ENCODE results near the gene USHBP1. TPM values are rescaled to one million over a fixed set of nuclear protein-coding genes. Genes with fewer than 3 reads are reported as not detected.

The USHBP1 gene
- total and polyA plus RNA-seq, 2 of the 13 experiments (the other 11 are each of a cell fraction or from before 2014, with no cell fraction given), result 0.15 to 1.5 TPM

GRCh38 chr19:17240062-17240752 is 24.3 kb downstream of the USHBP1 start (continued):
- TF ChIP-seq ZNF646 (CRISPR knock-in tag; IDR thresholded peaks at IDR 0.05) (no peak), PATZ1 (CRISPR knock-in tag; IDR thresholded peaks at IDR 0.05) (peak; percentile 80), RFXAP (CRISPR knock-in tag; IDR thresholded peaks at IDR 0.05; ENCODE audit: borderline replicate concordance) (no peak), ZNF296 (CRISPR knock-in tag; conservative IDR thresholded peaks at IDR 0.05) (no peak), RBAK (CRISPR knock-in tag; IDR thresholded peaks at IDR 0.05) (no peak), ZNF12 (CRISPR knock-in tag; IDR thresholded peaks at IDR 0.05) (no peak), PITX1 (CRISPR knock-in tag; IDR thresholded peaks at IDR 0.05) (peak; percentile 82), TBL1XR1 (IDR thresholded peaks at IDR 0.05; ENCODE audit: borderline replicate concordance, low read length, partially characterized antibody) (no peak), ZNF263 (CRISPR knock-in tag; IDR thresholded peaks at IDR 0.05) (no peak), ZFYVE20 (CRISPR knock-in tag; IDR thresholded peaks at IDR 0.05; ENCODE audit: borderline replicate concordance, low read depth) (no peak), ZNF121 (CRISPR knock-in tag; IDR thresholded peaks at IDR 0.05) (no peak), BORCS8-MEF2B (CRISPR knock-in tag; IDR thresholded peaks at IDR 0.05) (no peak; the same call in 1 of the 2 replicates), FOXA1 (IDR thresholded peaks at IDR 0.05) (no peak), FOXA1 (CRISPR knock-in tag; IDR thresholded peaks at IDR 0.05) (no peak), TIGD3 (CRISPR knock-in tag; IDR thresholded peaks at IDR 0.05; ENCODE audit: borderline replicate concordance) (no peak)
- TF ChIP-seq, protein P1, sequence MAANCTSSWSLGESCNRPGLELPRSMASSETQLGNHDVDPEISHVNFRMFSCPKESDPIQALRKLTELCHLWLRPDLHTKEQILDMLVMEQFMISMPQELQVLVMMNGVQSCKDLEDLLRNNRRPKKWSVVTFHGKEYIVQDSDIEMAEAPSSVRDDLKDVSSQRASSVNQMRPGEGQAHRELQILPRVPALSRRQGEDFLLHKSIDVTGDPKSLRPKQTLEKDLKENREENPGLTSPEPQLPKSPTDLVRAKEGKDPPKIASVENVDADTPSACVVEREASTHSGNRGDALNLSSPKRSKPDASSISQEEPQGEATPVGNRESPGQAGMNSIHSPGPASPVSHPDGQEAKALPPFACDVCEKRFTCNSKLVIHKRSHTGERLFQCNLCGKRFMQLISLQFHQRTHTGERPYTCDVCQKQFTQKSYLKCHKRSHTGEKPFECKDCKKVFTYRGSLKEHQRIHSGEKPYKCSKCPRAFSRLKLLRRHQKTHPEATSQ (CRISPR knock-in tag; IDR thresholded peaks at IDR 0.05; ENCODE audit: borderline replicate concordance), result no peak
- TF ChIP-seq, protein P2, sequence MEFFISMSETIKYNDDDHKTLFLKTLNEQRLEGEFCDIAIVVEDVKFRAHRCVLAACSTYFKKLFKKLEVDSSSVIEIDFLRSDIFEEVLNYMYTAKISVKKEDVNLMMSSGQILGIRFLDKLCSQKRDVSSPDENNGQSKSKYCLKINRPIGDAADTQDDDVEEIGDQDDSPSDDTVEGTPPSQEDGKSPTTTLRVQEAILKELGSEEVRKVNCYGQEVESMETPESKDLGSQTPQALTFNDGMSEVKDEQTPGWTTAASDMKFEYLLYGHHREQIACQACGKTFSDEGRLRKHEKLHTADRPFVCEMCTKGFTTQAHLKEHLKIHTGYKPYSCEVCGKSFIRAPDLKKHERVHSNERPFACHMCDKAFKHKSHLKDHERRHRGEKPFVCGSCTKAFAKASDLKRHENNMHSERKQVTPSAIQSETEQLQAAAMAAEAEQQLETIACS (CRISPR knock-in tag; IDR thresholded peaks at IDR 0.05), result no peak

Measured in HepG2 (cell line).